Embryonic facial prominence (tissue), 1 donor: ENCODE data around the gene SH3GL1.
"Not testable (repeated sequence)": the region's sequence is repeated elsewhere in the genome, so short reads cannot be mapped to it uniquely, and the experiment has no call there.

Experiments used
- DNase-seq: peaks from one replicate; pipeline ENCODE4 v3.0.0-alpha.2; 2016; ENCODE audit errors: extremely low spot score

The SH3GL1 gene

DNA sequence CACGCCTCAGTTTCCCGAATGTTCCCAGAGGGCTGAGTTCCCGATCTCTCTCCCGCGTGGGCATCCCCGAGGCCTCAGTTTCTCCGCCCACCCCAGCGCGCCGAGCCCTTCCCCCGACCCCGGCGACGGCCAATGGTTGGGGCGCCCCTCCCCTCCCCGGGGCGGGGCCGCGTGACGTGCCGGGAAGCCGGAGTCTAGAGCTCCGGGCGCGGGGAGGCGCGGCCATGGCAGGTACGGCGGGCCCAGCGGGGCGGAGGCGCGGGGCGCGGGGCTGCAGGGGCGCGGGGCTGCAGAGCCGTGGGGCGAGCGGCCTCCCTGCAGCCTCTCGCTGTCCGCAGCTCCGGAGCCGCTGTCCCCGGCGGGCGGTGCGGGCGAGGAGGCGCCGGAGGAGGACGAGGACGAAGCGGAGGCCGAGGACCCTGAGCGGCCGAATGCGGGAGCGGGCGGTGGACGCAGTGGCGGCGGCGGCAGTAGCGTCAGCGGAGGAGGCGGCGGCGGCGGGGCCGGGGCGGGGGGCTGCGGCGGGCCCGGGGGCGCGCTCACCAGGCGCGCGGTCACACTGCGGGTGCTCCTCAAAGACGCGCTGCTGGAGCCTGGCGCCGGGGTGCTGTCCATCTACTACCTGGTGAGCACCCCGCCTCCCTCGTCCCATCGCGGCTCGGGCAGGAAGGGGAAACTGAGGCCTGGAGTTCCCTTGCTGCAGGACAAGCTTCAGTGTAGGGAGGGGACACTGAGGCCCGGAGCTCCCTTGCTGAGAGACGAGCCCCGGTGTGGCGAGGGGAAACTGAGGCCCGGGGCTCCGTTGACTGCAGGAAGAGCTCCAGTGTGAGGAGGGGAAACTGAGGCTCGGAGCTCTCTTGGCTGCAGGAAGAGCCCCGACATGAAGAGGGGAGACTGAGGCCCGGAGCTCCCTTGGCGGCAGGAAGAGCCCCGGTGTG, 56.7 kb downstream of the SH3GL1 start, which contains the start of gene MPND:
Gene MPND (plus strand): TSS at position 193 of the 938 bp plus-strand sequence. CDS start 32 bp downstream, at position 225.
- peak; percentile 61 for DNase-seq

DNA sequence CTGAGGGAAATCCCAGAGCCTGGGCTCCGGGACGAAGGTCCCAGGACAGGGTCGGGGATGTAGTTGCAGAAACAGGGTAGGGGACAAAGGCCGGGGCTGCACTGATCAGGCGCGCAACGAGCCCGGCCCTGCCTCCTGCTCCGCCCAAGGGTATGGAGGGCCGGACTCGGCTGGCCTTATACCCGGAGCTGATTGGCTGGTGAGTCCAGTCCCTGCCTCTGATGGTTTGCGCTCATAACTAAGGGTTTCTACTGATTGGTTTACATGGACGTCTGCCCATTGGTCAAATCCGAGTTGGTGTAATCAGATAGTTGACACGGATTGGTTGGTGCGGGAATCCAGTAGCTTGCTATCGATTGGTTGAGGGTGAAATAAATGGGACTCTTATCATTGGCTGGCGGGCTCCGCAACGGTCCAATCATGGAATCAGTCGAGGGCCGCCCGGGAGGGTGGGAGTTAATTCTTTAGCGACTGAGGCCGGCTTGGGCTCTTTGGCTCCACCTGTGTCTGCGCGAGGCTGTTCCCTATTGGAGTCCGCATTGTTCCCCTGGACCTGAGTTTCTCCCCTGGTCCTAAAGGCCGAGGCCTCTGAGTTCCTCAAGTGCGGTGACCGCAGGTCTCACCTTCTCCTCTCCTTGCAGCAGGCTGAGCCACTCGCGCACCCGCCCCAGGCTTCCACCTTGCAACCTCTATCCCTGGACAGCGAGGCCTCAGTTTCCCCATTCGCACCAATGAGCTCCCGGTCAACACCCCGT, 57.6 kb downstream of the SH3GL1 start:
- DNase-seq, result peak; percentile 100

- DNase-seq, result no peak
These were observed 58.1 kb downstream of the SH3GL1 start for GRCh38 chr19:4342314-4342614.

DNA sequence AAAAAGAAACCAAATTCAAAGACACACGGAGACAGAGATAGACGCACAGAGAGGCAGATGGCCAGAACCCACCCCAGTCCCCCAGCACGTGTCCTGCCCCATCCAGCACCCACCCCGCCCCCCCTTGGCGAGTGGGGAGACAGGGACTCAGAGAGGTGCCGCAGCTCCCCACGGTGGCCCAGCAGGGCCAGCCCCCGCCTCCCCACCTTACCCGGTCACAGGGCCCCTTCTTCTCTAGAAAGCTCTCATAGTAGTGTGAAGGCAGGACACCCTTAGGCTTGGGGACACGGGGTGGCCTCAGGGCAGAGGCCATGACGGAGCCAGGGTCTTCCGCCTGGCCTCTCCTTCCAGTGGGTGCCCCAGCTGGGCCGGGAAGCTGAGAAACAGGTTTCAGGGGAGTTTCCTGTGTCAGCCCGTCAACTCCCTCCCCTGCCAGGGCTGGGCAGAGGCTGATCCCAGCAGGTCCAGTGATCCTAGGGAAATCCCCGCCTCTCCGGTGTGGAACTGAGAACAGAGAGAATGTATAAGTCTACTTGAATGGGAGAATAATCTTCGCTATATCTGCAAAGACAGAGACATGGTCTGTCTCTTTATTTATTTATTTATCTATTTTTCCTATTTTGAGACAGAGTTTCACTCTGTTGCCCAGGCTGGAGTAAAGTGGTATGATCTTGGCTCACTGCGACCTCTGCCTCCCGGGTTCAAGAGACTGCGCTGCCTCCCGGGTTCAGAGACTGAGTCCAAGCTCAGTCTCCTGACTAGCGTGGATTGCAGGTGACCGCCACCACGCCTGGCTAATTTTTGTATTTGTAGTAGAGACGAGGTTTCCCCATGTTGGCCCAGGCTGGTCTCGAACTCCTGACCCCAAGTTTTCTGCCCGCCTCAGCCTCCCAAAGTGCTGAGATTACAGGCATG, 61.6 kb downstream of the SH3GL1 start, which contains the start of gene STAP2:
Gene STAP2 (minus strand): TSS at position 387 of the 915 bp plus-strand sequence. CDS start 74 bp downstream, at position 313.
- no peak for DNase-seq

GRCh38 chr19:4337906-4338440, 62.4 kb downstream of the SH3GL1 start:
- no peak for DNase-seq

GRCh38 chr19:4334929-4335570, 65.3 kb downstream of the SH3GL1 start:
- no peak for DNase-seq

DNA sequence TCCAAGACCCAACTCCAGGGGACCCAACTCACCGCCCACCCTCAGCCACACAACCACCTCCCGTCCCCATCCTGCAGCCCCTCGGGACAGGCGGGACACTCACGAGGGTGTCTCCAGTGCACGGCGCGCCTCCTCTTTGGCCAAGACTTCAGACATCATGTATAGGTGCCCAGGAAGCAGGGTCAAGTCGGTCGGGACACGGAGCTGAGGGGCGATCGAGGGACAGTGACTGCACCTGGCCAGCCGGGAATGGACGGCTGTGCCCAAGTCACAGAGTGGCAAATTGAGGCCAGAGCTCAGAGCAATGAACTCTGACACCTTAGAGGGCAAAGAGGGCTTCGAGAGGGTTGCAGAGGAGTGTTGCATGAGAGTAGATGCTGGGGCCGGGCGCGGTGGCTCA, 70.5 kb downstream of the SH3GL1 start:
- DNase-seq, result no peak

GRCh38 chr19:4328991-4329681, 71.2 kb downstream of the SH3GL1 start:
- DNase-seq, result not testable (repeated sequence)

GRCh38 chr19:4328243-4328990, 71.9 kb downstream of the SH3GL1 start:
- peak; percentile 97 for DNase-seq

GRCh38 chr19:4327877-4328242, 72.5 kb downstream of the SH3GL1 start:
- DNase-seq, result no peak

DNA sequence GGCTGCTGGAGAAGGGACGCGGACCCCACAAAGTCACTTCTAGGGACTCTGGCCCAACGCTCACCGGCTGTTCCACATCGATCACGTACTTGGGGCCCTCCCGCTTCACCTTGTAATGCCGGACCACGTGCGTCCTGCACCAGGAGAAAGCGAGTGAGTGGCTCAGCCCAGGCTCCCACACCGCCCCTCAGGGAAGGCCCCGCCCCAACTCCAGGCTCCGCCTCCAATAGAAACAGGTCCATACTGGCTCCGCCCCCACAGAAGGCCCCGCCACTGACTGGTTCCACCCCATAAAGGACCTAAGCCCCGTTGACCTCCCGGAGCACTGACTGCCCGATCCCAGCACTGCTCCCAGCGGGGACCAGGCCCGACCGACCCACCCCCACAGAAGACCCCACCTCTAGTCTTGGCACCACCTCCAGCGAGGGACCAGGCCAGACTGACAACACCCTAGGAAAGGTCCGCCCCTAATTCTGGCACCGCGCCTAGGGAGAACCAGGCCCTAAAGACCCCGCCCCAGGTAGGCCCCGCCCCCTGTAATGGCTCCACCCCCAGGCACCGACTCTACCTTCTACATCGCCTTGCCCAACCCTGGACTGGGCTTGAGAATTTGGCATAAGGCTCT, 73.0 kb downstream of the SH3GL1 start:
- DNase-seq, result no peak

GRCh38 chr19:4326837-4327251, 73.5 kb downstream of the SH3GL1 start:
- DNase-seq, result no peak

DNA sequence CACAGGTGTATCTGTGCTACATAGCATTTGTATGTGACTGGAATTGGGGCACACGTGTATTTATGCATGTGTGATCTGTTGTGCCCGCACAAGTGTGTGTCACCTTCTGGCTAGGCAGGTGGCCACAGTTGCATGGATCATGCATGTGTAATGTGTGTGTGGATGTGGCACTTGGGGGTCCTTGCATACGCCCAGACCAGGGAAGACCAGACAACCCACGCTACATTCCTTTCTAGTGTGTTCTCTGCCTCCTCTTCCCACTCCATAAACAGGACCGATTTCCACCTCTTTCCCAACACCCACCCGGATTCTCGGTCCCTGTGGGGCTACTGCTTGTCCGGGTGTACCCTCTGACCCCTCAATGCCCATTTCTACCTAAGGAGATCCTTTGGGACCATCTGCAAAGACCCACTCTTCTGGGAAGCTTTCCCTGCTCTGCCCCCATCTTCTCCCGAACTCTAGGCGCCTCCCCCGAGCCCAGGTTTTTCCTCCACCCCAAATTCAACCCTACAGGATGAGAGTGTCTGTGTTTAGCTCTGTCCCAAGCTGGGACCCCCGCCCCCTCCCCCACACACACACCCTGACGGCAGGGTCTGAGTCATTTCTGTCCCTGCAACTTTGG, 74.0 kb downstream of the SH3GL1 start:
- DNase-seq, result no peak

- no peak for DNase-seq
These were observed 76.1 kb downstream of the SH3GL1 start for GRCh38 chr19:4324228-4324627.

DNA sequence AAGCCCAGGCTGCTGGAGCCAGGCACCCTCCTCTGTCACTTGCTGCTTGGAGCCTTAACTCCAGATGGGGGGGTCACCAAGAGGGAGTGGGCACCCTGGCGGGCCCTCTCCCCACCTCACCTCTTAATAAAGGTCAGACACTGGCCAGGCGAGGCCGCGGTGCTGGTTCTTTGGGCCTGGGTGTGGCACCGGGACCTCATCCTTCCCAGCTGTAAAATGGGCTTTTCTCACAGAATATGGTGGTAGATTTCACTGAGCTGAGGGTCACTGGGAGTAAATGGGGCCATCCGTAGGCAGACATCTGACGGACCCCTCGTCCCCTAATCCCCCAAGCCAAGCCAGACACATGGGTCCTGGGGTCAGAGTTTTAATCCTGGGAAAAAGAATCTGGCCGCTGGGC, 76.7 kb downstream of the SH3GL1 start:
- DNase-seq, result no peak

DNA sequence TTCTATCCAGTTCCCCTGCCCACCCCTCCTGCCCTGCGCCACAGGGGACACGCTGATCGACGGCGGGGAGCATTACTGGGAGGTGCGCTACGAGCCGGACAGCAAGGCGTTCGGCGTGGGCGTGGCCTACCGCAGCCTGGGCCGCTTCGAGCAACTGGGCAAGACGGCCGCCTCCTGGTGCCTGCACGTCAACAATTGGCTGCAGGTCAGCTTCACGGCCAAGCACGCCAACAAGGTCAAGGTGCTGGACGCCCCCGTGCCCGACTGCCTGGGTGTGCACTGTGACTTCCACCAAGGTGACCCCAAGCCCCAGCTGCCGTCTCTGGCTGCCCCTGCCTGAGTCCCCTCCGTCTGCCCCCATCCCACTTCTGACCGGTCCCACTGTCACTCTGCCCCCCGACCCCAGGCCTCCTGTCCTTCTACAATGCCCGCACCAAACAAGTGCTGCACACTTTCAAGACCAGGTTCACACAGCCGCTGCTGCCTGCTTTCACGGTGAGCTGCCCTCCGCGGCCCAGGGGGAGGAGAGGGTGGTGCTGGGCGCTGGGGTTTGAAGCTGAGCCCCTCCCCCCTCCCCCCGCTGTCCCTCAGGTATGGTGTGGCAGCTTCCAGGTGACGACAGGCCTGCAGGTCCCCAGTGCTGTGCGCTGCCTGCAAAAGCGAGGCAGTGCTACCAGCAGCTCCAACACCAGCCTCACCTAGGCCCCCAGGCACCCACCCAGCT, 77.2 kb downstream of the SH3GL1 start:
- DNase-seq, result no peak

DNA sequence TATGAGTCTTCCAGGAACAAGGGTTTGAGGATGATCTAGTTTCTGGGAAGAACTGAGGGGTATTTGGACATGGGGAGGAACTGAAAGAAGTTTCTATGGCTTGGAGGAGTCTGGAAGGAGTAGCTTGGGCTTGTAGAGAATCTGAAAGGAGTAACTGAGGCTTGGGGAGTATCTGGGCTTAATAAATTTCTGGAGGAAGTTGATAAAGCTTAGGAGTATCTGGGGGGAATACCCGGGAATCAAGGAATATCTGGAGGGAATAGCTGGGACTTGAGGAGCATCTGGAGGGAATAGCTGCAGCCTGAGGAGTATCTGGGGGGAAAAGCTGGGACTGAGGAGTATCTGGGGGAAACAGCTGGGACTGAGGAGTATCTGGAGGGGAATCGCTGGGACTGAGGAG, 79.9 kb downstream of the SH3GL1 start:
- no peak for DNase-seq
